GM23248 (cell line): ENCODE data around the gene EMC7.

ENCODE experiments used
- EZH2 ChIP-seq: fragments of 200-600 bp; sonication (generic); IDR thresholded peaks from 2 replicates; pipeline ENCODE4 v1.6.1; 2018; ENCODE audit warnings: antibody characterized with exemption, mild to moderate bottlenecking; ENCODE audit not compliant: insufficient read depth, poor library complexity, severe bottlenecking
- EZH2phosphoT487 ChIP-seq: fragments of 200-600 bp; sonication (generic); IDR thresholded peaks from 2 replicates; pipeline ENCODE4 v1.6.1; 2018; ENCODE audit warnings: antibody characterized with exemption, moderate library complexity, mild to moderate bottlenecking, low read depth; ENCODE audit not compliant: insufficient read depth

DNA sequence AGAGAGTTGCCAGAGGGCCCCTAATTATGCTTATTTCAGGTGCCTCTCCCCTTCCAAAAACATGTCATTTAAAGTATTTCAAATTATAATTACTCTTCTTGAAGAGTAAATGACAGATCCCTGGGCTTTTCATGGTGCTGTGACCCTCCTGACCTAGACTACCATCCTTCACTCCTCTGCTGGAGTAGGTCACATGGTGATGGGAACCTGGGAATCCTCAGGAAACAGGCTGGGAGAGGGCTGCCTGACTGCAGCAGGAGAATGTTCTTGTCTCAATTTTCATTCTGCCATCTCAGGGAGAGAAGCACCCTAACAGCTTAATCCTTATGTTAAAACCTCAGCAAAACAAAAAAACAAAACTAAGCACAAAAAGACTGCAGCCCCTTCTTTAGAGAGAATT is 24.9 kb upstream of the EMC7 start:
- TF ChIP-seq EZH2 (no peak), EZH2phosphoT487 (no peak)
